Thyroid gland (tissue), 4 donors: ENCODE measurements around the gene ALDH3A1.

Experiments used
- POLR2A ChIP-seq, 2 donors: fragments of 450-650 bp; IDR thresholded peaks; one replicate each; pipeline ENCODE4 v1.6.1; 2017; ENCODE audit warnings: antibody characterized with exemption in 2 of 2, mild to moderate bottlenecking in 2 of 2, moderate library complexity in 1 of 2
- TF ChIP-seq, protein P1 (sequence below), 6 experiments: fragments of 200-600 bp in 3 of 6; fragments of 450-650 bp in 3 of 6; sonication (generic) in 3 of 6; IDR thresholded peaks; one replicate each; pipeline ENCODE4 v1.5.1; 2016 to 2019; ENCODE audit warnings: antibody characterized with exemption in 6 of 6, mild to moderate bottlenecking in 2 of 6, inconsistent platforms in 1 of 6, moderate library complexity in 1 of 6

DNA sequence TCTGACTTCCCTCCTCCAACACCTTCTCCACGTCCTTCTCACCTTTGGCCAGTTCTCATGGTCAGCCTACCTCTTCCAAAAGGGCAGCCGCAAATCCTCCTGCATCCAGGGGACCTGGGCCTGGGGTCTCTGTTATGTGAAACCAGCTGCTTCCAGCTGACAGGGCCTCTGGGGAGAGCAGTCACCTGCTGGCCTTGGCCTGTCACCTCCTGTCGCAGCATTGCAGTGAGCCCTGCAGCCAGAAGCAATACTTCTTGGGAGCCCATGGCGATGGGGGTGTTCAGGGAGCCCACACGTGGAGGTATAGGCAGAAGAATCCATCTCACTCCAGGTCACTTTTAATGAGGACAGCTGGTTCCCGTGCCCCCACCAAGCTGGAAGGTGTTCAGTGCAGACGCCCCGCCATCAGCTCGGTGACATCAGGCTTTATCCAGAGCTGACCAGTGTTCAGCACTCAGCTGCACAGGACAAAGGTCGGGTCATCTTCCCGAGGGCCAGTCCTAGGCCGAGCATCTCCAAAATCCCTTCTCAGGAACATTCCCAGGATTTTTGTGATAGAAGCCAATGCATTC lies 30.0 kb downstream of the ALDH3A1 start:
- TF ChIP-seq, protein P1, sequence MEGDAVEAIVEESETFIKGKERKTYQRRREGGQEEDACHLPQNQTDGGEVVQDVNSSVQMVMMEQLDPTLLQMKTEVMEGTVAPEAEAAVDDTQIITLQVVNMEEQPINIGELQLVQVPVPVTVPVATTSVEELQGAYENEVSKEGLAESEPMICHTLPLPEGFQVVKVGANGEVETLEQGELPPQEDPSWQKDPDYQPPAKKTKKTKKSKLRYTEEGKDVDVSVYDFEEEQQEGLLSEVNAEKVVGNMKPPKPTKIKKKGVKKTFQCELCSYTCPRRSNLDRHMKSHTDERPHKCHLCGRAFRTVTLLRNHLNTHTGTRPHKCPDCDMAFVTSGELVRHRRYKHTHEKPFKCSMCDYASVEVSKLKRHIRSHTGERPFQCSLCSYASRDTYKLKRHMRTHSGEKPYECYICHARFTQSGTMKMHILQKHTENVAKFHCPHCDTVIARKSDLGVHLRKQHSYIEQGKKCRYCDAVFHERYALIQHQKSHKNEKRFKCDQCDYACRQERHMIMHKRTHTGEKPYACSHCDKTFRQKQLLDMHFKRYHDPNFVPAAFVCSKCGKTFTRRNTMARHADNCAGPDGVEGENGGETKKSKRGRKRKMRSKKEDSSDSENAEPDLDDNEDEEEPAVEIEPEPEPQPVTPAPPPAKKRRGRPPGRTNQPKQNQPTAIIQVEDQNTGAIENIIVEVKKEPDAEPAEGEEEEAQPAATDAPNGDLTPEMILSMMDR (IDR thresholded peaks at IDR 0.05): no peak
- no peak for TF ChIP-seq POLR2A (IDR thresholded peaks at IDR 0.05)
